NK-92 (cell line): ENCODE data around the gene NDC1.
"Not testable (repeated sequence)": the region's sequence is repeated elsewhere in the genome, so short reads cannot be mapped to it uniquely, and the experiment has no call there.

Experiments
- DNase-seq: peaks from one replicate; lab custom pipeline; 2025; ENCODE audit not compliant: unreplicated experiment; lab: John Stamatoyannopoulos, UW

Gene NDC1

DNA sequence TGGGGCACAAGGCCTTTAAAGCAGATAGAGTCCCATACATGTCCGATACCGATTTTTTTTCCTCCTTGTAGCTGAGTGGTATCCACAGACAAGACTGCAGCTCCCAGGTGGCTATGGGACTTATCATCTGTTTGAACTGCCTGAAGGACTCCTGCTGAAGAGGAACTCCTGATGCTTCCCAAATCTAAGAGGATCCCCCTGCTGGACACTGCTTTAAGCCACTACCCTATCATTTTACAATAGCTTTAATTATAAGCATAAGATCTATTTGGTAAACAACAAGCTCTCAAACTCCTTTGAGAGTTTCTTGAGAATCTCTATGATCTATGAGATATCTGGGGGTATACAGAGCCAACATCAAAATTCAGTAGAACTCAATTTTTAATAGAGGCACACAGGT, 11.7 kb downstream of the NDC1 start:
- DNase-seq, result no peak

DNA sequence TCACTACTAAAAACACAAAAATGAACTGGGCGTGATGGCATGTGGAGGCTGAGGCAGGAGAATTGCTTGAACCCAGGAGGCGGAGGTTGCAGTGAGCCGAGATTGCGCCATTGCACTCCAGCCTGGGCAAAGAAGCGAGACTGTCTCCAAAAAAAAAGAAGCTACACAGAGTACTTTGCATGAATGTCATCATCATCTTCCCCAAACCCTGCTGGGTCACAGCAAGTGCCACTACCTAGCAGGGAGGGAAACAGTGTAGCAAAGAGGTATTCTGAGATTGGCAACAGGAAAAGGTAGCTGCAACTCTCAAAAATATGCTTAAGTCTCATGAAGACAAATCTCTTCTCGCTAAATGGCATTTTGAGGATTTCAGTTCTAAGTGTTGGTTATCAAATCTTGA, 12.8 kb downstream of the NDC1 start:
- no peak for DNase-seq

DNA sequence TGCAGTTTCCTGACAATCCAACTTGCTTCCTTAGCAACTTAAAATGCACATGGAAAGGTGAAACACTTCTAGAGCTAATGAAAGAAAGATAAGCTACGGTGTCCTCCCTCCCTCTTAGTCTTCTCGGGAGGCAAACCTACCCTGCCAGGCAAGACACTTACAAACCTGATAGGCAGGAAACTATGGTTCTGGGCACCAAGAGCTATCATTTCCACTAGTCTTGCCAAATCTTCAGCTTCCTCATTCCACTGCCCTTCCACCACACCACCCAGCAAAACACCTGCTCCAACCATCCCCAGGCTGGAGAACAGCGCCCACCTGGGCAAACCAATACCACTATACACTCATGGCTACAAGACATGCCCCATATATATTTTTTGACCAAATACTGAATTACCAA, 15.2 kb downstream of the NDC1 start:
- DNase-seq, result no peak

DNA sequence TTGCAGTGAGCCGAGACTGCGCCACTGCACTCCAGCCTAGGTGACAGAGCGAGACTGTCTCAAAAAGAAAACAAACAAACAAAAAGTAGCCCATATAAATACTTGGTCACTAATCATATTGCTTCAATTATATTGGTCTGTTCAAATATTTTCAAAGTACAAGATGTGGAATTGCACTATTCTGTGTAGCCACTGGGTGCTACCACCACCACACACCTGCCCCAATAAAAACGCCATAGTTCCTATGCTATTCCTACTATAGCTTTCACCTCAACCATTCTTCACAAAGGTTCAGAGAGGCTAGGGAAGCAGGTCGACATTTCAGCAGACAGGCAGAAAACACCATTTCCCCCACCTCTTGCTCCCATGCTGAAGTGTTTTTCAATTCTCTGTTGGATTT, 16.7 kb downstream of the NDC1 start:
- no peak for DNase-seq

DNA sequence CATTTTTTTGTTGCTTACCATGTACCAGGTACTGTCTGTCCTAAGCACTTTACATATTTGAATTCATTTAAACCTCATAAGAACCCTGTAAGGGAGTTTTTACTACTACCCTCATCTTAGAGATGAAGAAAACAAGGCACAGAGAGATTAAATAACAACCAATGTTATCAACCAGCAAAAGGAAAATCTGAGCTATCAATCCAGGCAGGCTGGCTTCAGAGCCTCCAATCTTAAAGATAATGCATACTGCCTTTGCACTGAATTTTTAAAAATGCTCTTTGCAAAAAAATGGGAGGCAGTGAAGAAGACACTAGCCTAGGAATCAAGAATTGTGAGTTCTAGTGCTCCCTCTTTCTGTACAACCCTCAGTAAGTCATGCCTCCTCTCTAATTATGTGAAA, 18.7 kb downstream of the NDC1 start:
- DNase-seq, result no peak

DNA sequence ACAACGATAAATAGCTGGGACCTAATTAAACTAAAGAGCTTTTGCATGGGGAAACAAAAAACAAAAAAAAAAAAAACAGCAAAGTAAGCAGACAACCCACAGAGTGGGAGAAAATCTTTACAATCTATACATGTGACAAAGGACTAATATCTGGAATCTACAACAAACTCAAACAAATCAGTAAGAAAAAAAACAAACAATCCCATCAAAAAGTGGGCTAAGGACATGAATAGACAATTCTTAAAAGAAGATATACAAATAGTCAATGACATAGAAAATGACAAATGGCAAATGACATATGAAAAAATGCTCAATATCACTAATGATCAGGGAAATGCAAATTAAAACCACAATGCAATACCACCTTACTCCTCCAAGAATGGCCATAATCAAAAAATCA, 21.5 kb downstream of the NDC1 start:
- not testable (repeated sequence) for DNase-seq

DNA sequence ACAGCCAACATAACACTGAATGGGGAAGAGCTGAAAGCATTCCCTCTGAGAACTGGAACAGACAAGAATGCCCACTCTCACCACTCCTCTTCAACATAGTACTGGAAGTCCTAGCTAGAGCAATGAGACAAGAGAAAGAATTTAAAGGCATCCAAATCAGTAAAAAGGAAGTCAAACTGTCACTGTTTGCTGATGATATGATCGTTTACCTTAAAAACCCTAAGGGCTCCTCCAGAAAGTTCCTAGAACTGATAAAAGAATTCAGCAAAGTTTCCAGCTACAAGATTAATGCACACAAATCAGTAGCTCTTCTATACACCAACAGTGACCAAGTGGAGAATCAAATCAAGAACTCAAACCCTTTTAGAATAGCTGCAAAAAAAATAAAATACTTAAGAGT, 22.6 kb downstream of the NDC1 start:
- not testable (repeated sequence) for DNase-seq

DNA sequence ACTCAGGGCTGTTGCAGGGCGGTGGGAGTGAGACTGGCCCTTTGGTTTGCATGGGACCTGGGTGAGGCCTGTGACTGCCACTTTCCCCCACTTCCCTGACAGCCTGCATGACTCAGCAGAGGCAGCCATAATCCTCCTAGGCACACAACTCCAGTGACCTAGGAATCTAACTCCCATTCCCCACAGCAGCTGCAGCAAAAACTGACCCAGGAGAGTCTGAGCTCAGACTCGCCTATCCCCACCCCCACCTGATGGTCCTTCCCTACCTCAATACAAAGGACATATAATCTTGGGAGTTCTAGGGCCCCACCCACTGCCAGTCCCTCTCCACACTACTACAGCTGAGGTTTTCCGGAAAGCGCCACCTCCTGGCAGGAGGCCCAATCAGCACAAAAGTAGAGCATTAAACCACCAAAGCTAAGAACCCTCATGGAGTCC, 26.7 kb downstream of the NDC1 start:
- DNase-seq, result no peak

DNA sequence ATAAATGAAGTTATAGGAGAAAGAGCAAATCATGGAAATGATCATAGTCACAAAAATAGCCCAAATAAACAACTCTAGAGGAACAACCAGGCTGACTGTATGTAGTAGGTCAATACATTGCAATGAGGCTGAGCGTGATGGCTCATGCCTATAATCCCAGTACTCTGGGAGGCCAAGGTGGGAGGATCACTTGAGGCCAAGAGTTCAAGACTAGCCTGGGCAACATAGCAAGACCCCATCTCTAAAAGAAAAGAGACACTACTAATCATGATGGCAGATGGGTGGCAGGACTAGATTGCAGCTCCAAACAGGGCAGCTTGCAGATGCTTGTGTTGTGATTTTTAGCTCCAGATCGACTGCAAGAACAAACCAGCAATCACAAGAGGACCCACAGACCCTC, 27.6 kb downstream of the NDC1 start:
- DNase-seq, result no peak

DNA sequence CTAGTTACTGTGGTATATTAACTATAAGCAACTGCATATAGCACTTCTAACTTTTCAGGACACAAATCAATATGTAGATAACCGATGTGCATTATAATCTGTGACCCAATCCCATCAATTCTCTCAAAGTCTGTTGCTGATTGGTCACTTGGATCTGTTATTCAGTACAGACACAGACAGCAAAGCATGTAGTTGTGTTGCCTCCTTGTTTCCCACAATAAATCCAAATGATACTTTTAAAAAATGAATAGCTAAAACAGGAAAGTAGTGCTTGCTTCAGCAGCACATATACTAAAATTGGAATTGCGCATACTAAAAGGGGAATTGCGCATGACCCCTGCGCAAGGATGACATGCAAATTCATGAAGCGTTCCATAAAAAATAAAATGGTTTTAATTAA, 28.1 kb downstream of the NDC1 start:
- no peak for DNase-seq

DNA sequence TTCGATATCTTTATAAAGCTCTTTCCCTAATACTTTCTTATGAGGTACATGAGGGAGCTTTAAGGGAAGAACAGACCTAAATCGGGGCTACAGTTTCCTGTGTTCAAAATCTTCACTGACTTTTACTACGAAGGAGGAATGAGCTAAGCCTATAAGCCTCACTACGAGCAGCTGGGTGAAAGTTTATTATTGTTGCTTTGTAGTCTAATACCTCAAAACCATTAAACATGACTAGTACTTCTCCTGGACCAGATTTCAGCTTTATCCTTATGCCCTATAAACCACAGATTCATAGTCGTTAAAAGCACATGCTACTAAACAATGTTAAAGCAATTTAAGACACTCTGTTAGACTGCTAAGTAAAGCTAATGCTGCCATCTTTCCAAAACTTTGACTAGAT, 30.2 kb downstream of the NDC1 start:
- no peak for DNase-seq

DNA sequence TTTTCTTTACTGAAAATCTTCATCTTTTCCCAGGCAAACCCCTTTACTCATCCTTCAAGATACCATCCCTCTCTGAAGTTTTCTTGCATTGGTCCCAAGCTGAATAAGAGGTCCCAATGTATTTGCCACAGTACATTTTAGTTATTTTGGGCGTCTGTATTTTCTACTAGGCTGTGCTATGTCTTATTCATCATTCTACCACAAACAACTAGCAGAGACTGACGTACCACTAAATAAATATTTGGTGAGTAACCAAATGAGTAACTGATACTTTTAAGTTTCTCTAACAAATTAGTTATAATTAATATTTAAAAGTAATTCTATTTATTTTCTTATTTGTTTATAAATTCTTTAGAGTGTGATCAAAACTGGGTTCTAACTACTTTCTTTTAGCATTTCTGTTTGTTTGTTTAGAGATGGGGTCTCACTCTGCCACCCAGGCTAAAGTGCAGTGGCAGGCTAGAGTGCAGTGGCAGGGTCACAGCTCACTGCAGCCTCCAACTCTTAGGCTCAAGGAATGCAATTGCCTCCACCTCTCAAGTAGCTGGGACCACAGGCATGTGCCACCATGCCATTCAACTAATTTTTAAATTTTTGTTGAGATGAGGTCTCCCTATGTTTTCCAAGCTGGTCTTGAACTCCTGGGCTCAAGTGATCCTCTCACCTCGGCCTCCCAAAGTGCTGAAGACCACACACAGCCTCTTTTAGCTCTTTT, 33.1 kb downstream of the NDC1 start:
- DNase-seq, result no peak

DNA sequence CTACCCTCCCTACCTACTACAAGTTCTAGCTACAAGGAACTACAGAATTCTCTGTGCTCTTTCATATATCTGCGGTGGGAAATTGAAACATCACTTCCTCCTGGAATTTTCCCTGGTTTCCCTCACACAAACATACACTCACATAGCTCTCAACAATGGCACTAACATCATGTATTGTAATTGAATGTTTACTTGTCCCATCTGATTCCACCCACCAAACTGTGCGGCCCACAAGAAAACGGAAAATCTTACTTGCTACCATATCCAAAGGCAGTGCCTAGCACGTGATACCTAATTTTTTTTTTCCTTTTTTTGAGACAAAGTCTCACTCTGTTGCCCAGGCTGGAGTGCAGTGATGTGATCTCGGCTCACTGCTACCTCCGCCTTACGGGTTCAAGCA, 33.9 kb downstream of the NDC1 start:
- DNase-seq, result no peak

DNA sequence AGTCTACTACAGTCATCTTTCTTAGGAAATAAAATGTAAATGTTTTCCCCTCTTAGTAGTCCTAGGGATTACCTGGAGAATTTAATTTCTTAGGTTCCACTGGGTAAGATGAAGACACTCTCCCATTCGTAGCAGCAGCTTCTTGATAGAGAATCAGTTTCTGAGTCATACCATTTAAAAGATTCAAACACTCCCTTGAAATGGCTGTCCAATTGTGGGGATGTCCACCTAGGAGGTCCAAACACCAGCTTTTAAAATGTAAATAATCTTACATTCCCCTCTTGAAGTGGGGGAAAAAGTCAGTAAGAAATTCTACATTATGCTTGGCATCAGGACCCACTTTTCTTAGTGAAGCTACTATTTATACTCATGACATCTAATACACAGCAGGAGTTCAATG, 37.5 kb downstream of the NDC1 start:
- no peak for DNase-seq

DNA sequence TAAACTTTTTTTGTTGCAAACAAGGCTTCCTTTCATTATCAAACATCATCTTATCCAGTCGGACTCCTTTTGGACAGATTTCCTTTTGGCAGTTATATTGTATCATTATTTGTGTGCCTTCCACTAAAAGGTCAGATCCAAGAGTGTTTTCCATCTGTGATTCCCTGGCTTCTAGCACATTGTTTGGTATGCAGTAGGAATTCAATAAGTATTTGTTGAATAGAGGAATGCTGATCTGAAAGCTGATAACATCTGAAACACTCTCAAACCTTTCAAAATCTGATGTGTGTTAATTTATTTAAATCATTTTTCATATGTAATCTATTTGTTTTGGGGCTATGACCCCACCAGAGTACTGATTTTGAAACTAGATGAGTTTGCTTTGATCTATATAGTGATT, 39.0 kb downstream of the NDC1 start:
- DNase-seq, result no peak

DNA sequence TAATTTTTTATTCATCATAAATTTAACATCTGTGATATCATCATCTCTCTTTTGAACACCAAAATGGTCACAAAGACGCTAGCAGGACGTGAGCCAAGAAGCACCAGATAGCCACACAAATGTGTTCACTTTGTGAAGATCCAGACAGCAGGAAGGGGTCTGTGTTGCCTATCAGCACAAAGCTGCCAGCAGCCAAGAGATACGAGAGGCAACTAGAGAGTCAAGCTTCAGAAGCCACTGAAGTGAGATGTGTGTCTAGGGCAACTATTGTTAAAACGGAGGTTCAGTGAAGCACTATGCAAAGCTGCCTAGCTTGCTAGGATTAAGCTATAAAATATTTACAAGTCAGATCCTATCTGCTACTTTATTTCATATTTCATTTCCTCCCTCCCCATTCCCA, 45.3 kb downstream of the NDC1 start:
- no peak for DNase-seq

DNA sequence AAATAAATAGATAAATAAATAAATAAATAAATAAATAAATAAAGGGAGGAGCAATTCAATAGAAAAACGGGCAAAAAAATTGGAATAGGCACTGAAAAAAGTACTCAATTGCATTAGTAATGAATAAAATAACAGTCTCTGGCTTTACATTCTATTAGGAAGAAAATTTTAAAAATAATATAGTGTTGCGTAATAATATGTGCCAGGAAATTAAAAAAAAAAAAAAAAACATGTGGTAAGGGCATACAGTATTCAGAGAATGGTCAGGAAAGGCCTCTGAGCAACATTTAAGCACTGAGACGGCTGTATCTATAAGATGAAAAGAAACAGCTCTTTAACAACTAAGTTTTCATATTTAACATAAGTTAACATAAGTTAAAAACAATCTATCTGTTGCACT, 50.4 kb downstream of the NDC1 start:
- DNase-seq, result no peak

DNA sequence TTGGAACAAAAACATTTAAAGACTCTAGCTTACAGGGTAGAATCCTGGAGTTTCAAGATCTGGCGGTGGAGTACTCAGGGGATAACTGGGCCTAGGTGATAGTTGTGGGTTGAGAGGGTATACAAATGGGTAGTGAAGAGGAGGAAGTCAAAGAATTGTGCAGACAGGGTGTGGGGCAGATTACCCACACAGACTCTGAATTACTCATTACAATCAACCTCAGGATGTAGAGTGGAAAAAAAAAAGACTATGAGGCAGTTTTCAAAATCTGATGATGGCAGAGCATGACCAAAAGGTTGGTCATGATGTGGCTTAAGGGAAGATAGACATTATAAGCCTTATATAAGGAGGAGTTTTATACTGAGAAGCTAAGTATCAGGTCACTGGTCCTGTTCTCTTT, 55.0 kb downstream of the NDC1 start:
- no peak for DNase-seq

DNA sequence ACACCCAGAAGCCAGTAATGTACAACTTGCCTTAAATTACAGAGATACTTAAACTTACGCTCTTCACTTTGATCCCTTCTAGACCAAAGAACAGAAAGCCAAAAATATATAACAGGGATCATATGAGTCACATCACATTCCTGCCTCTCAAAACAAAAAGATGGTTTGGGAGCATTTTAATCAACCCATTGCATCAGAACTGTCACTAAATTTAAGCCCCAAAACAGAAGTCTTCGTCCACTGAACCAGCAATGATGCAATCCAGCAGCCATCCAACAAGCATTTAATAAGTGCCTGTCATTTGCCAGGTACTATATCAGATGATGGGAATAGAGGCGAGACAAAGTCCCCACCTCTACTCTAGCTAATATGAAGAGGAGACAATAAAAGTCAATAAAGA, 56.4 kb downstream of the NDC1 start:
- DNase-seq, result no peak

DNA sequence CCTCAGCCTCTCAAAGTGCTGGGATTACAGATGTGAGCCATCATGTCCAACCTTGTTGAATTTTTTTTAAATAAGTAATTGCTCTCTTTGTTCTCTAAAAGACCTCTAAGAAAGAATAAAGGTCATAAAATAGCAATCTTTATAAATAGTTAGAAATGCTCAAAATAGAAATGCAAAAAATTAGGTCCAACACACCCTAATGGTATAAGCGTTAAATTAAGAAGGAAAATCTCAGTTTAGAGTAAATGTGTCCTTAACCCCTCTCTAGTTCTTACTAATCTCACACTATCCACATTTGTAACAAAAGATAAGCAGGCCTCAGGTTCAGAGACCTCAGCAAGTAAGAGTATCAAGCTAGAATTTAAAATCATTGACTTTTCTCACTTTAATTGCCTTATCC, 60.8 kb downstream of the NDC1 start:
- no peak for DNase-seq

DNA sequence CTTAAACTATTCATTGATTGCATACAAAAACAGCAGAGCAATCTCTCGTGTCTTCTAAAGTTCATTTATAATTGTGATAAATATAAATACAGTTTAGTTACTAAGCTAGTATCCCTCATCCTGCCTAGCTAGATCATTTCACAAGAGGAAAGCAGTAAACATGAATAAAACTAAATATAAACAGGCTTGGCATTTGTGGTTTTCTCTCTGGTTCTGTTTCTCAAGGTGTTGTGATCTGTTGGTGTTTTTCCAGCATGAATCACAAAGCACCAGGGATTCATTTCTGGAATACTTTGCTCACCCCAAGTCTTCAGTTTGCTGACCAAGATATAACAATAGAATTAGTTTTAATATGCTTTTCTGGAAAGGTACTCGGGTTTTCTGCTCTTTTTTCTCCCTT, 66.4 kb downstream of the NDC1 start:
- DNase-seq, result no peak

DNA sequence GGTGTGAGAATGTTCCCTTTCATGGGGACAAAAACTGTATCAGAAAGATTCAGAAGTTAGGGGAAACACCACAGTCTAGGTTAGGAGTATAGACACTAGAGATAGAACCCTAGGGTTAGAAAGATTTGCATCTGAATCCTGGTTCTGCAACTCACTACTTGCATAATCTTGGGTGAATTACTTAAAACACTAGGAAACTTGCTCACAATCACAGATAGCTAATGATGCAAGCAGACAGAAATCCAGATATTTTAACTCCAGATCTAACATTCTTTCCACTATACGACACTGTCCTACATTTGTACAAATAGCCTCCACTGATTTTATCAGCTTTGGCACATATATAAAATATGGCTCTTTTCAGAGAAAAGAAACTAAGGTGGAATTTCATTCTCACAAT, 68.3 kb downstream of the NDC1 start:
- DNase-seq, result no peak

DNA sequence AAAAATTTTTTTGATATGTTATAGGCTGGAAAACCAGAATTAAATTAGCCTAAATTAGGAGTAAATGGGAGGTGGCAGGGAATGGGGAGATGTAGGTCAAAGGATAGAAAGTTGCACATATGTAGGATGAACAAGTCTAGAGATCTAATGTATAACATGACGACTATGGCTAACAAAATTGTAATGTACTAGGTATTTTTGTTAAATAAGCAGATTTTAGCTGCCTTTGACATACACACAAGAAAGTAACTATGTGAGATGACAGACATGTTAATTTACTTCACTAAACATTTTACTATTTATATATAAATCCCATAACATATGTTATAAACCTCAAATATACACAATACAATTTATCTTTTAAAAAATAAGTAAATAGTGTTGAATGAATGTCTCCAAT, 68.9 kb downstream of the NDC1 start:
- no peak for DNase-seq
